Limb (tissue), 2 donors: ENCODE results near the gene GPHN.

Source experiments
- DNase-seq, 2 donors: peaks; one replicate each; pipeline ENCODE4 v3.0.0-alpha.2; 2016; ENCODE audit errors: extremely low spot score in 2 of 2

The GPHN gene

GRCh38 chr14:66507722-66508546, at the start of gene GPHN:
TSS of gene GPHN (plus strand) at chr14:66508147.
- DNase-seq = peak; percentile 96 to 98

DNA sequence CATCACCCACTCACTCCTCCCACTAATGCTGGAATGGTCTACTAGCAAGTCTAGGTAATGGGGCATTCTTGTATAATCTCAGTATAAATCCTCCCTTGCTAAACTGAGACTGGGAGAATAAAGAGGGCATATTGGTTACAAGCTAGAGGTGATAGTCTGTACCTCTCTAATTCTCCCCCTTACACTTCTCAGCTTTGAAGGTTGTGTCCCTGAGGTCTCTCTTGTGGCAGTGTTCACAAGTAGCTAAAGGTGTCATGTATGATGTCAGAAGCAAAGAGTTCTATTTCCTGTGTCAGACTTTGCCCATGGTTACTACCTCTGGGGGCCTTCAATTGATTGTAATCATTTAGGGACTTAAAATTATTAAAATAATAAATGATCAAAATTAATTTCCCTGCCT, 48.3 kb upstream of the GPHN start:
- DNase-seq = no peak

GRCh38 chr14:66464261-66464660, 43.7 kb upstream of the GPHN start:
- DNase-seq = no peak

DNA sequence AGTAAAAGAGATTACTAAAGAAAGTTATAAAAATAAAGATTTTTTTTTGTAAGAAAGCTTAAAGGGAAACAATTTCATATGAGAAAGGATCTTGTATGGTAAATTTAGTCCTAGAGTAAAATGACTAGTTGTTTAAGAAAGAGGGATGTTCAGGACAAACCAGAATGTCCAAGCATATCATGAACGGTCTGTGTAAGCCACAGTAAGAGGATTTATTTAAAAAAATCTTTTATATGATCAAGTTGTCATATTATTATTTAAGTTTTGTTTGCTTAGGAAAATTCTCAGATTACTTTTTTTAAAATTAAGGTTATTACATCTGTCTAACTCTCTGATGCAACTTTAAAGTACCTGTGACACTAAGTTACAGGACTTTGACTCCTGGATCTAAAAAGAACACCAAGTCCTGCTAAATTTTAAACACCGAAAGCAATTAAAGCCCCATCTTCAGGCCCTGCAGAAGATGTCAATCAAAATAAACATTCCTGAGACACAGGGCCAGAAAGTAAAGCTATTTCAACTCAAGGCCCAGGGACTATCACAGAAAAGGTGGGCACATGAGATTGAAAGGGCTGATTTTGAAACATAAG, 39.1 kb upstream of the GPHN start:
- DNase-seq = no peak

- no peak for DNase-seq
These were observed 36.4 kb upstream of the GPHN start for GRCh38 chr14:66471584-66471983.

- no peak for DNase-seq
These were observed 35.7 kb upstream of the GPHN start for GRCh38 chr14:66472251-66472650.

GRCh38 chr14:66473223-66473622, 34.7 kb upstream of the GPHN start:
- no peak for DNase-seq

- no peak for DNase-seq
These were observed 31.0 kb upstream of the GPHN start for GRCh38 chr14:66476964-66477363.

GRCh38 chr14:66477567-66477966, 30.4 kb upstream of the GPHN start:
- DNase-seq = no peak

DNA sequence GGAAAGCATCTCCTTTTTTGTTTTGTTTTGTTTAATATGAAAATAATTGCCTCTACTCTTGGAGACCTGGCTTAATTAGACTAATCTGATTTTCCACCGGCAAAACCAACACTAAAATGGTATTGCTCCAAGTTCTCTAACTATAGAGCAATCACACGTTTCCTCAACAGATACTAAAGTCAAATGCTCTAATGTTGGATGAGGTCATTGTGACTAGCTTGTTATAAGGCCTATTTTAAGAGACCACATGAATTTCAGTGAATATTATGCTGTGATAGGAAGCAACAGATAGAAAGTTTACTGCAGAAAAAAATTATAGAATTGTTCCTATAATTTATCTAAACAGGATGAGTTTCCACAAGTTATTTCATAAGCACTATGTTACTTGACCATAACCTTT, 25.1 kb upstream of the GPHN start:
- DNase-seq = no peak

- DNase-seq = no peak
These were observed 24.6 kb upstream of the GPHN start for GRCh38 chr14:66483322-66483721.

DNA sequence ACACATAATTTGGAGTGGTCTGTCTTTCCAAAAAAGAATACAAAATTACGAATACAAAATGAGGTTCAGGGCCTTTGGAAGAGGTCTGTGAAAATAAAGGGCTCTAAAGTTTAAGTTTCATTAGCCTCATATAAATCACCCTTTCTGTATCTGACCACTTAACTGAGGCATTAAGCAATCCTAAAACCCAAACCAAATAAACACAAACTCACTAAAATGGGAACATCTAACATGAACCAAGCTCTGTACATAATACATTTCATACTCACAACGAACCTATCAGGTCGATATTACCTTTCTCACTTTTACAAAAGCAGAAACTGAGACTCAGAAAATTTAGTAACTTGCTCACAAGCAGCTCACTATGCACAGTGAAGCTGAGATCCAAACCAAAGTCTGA, 22.9 kb upstream of the GPHN start:
- DNase-seq = no peak

- no peak for DNase-seq
These were observed 22.0 kb upstream of the GPHN start, which contains the start of gene CCDC196 for GRCh38 chr14:66485910-66486421. TSS of gene CCDC196 (plus strand) at chr14:66486371. CDS start at chr14:66486503, 132 bp downstream.

- no peak for DNase-seq
These were observed 20.8 kb upstream of the GPHN start for GRCh38 chr14:66487164-66487563.

DNA sequence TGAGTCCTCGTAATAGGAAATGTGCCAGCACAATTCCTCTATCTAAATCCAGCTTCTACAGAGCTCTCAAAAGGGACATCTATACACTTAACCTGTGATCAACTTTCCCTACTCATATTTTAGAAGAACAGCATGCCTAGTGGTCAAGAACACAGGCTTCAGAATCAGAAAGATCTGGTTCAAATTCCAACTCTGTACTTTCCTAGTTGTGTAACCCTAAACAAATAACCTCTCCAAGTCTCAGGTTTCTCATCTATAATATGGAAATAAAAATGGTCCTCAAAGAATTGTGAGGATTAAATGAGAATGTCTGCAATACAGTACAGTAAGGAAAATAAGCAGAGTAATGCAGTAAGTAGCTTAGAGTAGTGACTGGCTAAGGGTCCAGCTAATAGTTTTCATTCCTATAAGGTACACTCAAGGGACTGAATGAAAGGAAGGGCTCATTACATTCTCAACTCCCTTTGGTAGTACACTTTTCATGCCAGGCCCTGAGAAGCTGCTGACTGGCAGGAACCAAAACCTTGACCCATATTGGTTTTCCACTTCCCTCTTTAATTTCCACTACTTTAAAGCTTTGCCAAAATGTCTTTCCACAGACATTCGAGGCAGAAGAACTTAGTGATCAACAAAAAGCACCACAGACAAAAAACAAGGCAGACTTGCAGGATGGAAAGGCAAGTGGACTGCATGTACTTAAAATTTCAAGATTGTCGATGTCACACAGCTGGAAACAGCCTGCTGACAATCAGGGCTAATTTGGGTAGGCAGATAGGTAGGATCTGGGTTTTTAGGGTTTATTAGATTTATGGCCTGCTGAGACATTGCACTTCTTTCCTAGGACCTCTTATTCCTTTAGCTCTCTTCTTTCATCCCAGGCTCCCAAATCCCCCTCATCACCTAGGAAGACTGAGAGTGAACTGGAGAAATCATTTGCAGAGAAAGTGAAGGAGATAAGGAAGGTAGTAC, 17.5 kb upstream of the GPHN start:
- DNase-seq = no peak

DNA sequence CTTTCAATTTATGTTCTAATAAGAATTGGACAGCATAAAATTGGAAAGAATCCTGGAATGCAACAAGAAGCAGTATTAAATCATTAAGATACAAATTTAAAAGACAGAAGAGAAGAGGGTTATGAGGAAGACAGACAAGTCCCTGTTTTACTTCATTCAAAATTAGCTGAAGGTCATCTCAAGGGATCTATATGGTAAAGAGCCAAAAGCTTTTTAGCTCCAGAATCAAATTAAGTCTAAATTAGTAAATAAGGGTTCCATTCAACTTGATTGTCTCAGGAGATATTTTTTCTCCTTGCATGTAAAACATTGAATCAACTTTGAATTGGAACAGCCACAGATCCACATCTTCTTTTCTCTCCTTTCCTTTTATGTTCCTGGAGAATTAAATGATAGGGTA, 14.2 kb upstream of the GPHN start:
- DNase-seq = no peak

- DNase-seq = peak; percentile 32 to 60
These were observed 12.5 kb upstream of the GPHN start for GRCh38 chr14:66495218-66496098.

GRCh38 chr14:66496188-66496807, 11.6 kb upstream of the GPHN start:
- no peak for DNase-seq

DNA sequence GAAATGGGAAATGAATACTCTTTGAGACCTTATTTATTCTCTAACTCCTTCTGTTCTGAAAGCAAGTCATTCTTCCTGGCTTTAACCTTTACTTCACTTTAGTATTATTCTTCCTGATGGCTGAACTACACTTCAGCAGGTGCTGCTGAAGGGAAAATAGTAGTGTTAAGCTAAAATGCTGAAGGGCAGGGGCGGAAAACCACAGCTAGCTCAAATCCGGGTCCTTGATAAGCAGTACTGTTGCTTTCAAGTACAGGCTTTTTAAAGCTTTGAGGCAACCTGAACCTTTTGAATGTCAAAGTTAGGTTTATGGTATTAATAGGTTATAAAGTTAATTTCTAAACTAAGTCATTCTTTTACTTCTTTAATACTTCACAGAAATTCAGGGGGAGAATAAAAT, 11.0 kb upstream of the GPHN start:
- DNase-seq = no peak

DNA sequence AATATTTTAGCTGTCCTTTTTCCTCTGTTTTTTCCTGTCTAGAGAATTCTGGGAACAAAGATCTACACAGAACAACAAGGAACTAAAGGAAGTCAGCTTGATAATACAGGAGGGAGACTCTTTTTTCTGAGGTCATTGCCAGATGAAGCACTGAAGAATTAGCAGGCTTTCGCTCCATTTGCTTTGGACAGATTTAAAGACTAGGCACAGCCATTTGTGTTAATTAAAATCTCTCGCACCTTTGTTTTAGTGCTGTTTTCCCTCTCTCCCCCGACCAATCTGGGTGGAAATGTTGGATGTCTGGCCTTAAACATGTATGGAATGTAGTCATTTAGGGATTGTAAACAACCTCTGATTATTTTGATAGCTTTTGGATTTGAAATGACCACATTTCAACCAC, 9.6 kb upstream of the GPHN start:
- no peak for DNase-seq
